ENCODE results near the gene UBE4A. TPM values are rescaled to one million over a fixed set of nuclear protein-coding genes. Genes with fewer than 3 reads are reported as not detected.

Gene UBE4A
- polyA plus RNA-seq, 3 donors: 34.8 to 48.3 (median 43.1) TPM

Other genes with a start within 250 kb of the UBE4A start
- gene SCN4B, start 206.8 kb upstream of the UBE4A start, polyA plus RNA-seq (ENCODE audit: insufficient read length in 3 of 3): 1 to 10 TPM; 1.1 to 1.6 (median 1.2) TPM
- gene SCN2B, start 183.0 kb upstream of the UBE4A start, polyA plus RNA-seq (ENCODE audit: insufficient read length in 3 of 3): 1 to 10 TPM; 3.5 to 5.3 (median 3.9) TPM
- 1 to 10 TPM; 2.9 to 4.1 (median 2.9) TPM for gene JAML, start 134.6 kb upstream of the UBE4A start, polyA plus RNA-seq (ENCODE audit: insufficient read length in 3 of 3)
- gene MPZL3, start 107.2 kb upstream of the UBE4A start, polyA plus RNA-seq (ENCODE audit: insufficient read length in 3 of 3): 1 to 10 TPM; 5.1 to 8.2 (median 6.8) TPM
- gene MPZL2, start 95.3 kb upstream of the UBE4A start, polyA plus RNA-seq (ENCODE audit: insufficient read length in 3 of 3): 10 to 100 TPM; 16.4 to 56.1 (median 21.3) TPM
- gene CD3E, start 54.9 kb upstream of the UBE4A start, polyA plus RNA-seq (ENCODE audit: insufficient read length in 3 of 3): under 1 TPM; 0.36 to 0.48 (median 0.39) TPM
- gene CD3D, start 16.9 kb upstream of the UBE4A start, polyA plus RNA-seq (ENCODE audit: insufficient read length in 3 of 3): under 1 TPM in 2 of 3 donors, not detected in 1; 0.43 to 0.65 TPM
- gene CD3G, start 15.3 kb upstream of the UBE4A start, polyA plus RNA-seq (ENCODE audit: insufficient read length in 3 of 3): under 1 TPM; 0.07 to 0.20 (median 0.17) TPM
- 100 to 1,000 TPM; 386 to 467 (median 459) TPM for gene ATP5MG, start 42.0 kb downstream of the UBE4A start, polyA plus RNA-seq (ENCODE audit: insufficient read length in 3 of 3)
- gene KMT2A, start 76.9 kb downstream of the UBE4A start, polyA plus RNA-seq (ENCODE audit: insufficient read length in 3 of 3): 10 to 100 TPM; 43.7 to 47.3 (median 45.4) TPM
- 1 to 10 TPM in 2 of 3 donors, under 1 TPM in 1; 0.76 to 1.9 (median 1.6) TPM for gene TTC36, start 167.9 kb downstream of the UBE4A start, polyA plus RNA-seq (ENCODE audit: insufficient read length in 3 of 3)
- gene TMEM25, start 171.6 kb downstream of the UBE4A start, polyA plus RNA-seq (ENCODE audit: insufficient read length in 3 of 3): 10 to 100 TPM; 26.1 to 36.7 (median 30.9) TPM
- 10 to 100 TPM; 43.5 to 48.9 (median 48.7) TPM for gene IFT46, start 206.3 kb downstream of the UBE4A start, polyA plus RNA-seq (ENCODE audit: insufficient read length in 3 of 3)
- gene ARCN1, start 212.8 kb downstream of the UBE4A start, polyA plus RNA-seq (ENCODE audit: insufficient read length in 3 of 3): 100 to 1,000 TPM; 156 to 194 (median 186) TPM
- 100 to 1,000 TPM; 118 to 201 (median 127) TPM for gene PHLDB1, start 248.0 kb downstream of the UBE4A start, polyA plus RNA-seq (ENCODE audit: insufficient read length in 3 of 3)

Measured in renal cortex interstitium (tissue), 3 donors.